K562 (cell line): ENCODE data around the gene GRIA3.

Experiments used
- CHD2 ChIP-seq: IDR thresholded peaks from 2 replicates; pipeline ENCODE4 v1.6.1; 2011; ENCODE audit warnings: low read depth, low read length
- EP300 ChIP-seq: IDR thresholded peaks from 2 replicates; pipeline ENCODE4 v1.6.1; 2012; ENCODE audit warnings: low read length, improper control_type of control experiment
- MAZ ChIP-seq, 2 experiments: fragments of 450-650 bp in 1 of 2; sonication (generic) in 1 of 2; formaldehyde crosslinking; IDR thresholded peaks in 1 of 2; conservative IDR thresholded peaks in 1 of 2; 2 replicates each; pipeline versions ENCODE4 v1.4.0 to v1.5.0; 2020; ENCODE audit warnings: mild to moderate bottlenecking in 1 of 2, missing genetic modification reagents in 1 of 2
- SP1 ChIP-seq: sonication (generic); formaldehyde crosslinking; IDR thresholded peaks from 2 replicates; pipeline ENCODE4 v1.8.1; 2022; ENCODE audit warnings: mild to moderate bottlenecking, missing genetic modification reagents

DNA sequence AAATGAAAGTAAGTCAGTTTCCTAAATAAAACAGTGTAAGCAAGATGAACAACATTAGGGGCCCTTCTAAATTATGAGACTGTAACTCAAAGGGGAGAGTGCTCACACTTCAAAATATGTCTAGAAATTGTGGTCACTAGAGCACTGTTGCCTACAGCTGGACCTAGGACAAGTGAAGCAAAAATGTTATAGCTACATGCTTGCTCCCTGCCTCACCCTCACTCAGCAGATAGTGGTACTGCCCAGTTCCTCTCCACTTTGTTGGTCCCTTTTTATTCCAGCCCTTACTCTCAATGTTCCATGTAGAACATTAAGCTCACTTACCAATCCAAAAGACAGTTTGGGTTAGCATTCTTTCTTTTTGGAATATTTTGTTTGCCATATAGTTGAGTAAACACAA, 147.3 kb downstream of the GRIA3 start:
- TF ChIP-seq SP1 (CRISPR knock-in tag) (no peak), CHD2 (no peak), EP300 (no peak), MAZ (CRISPR knock-in tag; conservative IDR thresholded peaks at IDR 0.05 in 1 of 2, IDR thresholded peaks at IDR 0.05 in 1 of 2) (no peak)
